Ishikawa (cell line): Measurements from ENCODE around the gene STARD10.

Experiments
- CEBPB ChIP-seq: IDR thresholded peaks from 2 replicates; pipeline ENCODE4 v1.6.1; 2012
- CREB1 ChIP-seq: IDR thresholded peaks from 2 replicates; pipeline ENCODE4 v1.6.1; 2012; ENCODE audit warnings: low read depth
- EGR1 ChIP-seq: IDR thresholded peaks from 2 replicates; pipeline ENCODE4 v1.6.1; 2012
- EP300 ChIP-seq: IDR thresholded peaks from 2 replicates; pipeline ENCODE4 v1.6.1; 2012; ENCODE audit warnings: borderline replicate concordance
- FOXM1 ChIP-seq: IDR thresholded peaks from 2 replicates; pipeline ENCODE4 v1.6.1; 2012; ENCODE audit warnings: low read depth, borderline replicate concordance
- MAX ChIP-seq: IDR thresholded peaks from 2 replicates; pipeline ENCODE4 v1.6.1; 2012
- NFIC ChIP-seq: IDR thresholded peaks from 2 replicates; pipeline ENCODE4 v1.6.1; 2012
- RAD21 ChIP-seq: IDR thresholded peaks from 2 replicates; pipeline ENCODE4 v1.6.1; 2012; ENCODE audit warnings: low read depth
- REST ChIP-seq: IDR thresholded peaks from 2 replicates; pipeline ENCODE4 v1.6.1; 2012; ENCODE audit warnings: low read depth, mild to moderate bottlenecking
- TAF1 ChIP-seq: IDR thresholded peaks from 2 replicates; pipeline ENCODE4 v1.6.1; 2012; ENCODE audit warnings: low read depth, mild to moderate bottlenecking
- TCF12 ChIP-seq: IDR thresholded peaks from 2 replicates; pipeline ENCODE4 v1.6.1; 2012; ENCODE audit warnings: low read depth
- TEAD4 ChIP-seq: IDR thresholded peaks from 2 replicates; pipeline ENCODE4 v1.6.1; 2012
- USF1 ChIP-seq: IDR thresholded peaks from 2 replicates; pipeline ENCODE4 v1.6.1; 2012
- YY1 ChIP-seq: IDR thresholded peaks from 2 replicates; pipeline ENCODE4 v1.6.1; 2012; ENCODE audit warnings: low read depth
- ZBTB7A ChIP-seq: IDR thresholded peaks from 2 replicates; pipeline ENCODE4 v1.6.1; 2012; ENCODE audit warnings: low read depth

Gene STARD10

GRCh38 chr11:72719144-72719543 lies 74.7 kb downstream of the STARD10 start:
- TF ChIP-seq EGR1 (no peak), RAD21 (no peak), REST (no peak), CEBPB (no peak), NFIC (no peak), MAX (no peak)

- TF ChIP-seq USF1 (no peak), TAF1 (no peak), EGR1 (no peak), TEAD4 (no peak), RAD21 (no peak), REST (no peak), CREB1 (no peak), CEBPB (no peak)
Measured at GRCh38 chr11:72718101-72718501, 75.7 kb downstream of the STARD10 start.

GRCh38 chr11:72716788-72717435 lies 76.9 kb downstream of the STARD10 start:
- no peak for TF ChIP-seq MAX
- TF ChIP-seq YY1 = no peak
- no peak for TF ChIP-seq CREB1
- TF ChIP-seq NFIC = no peak
- no peak for TF ChIP-seq FOXM1
- TF ChIP-seq USF1 = no peak
- TF ChIP-seq TAF1 = no peak
- no peak for TF ChIP-seq REST
- no peak for TF ChIP-seq ZBTB7A

GRCh38 chr11:72716290-72716689 lies 77.6 kb downstream of the STARD10 start:
- TF ChIP-seq CREB1 = no peak
- no peak for TF ChIP-seq EP300
- TF ChIP-seq MAX = no peak
- TF ChIP-seq TAF1 = no peak
- no peak for TF ChIP-seq FOXM1
- TF ChIP-seq EGR1 = no peak
- TF ChIP-seq TCF12 = no peak

GRCh38 chr11:72712841-72713240 lies 81.0 kb downstream of the STARD10 start:
- TF ChIP-seq USF1 = no peak
- TF ChIP-seq EP300 = no peak
- no peak for TF ChIP-seq TCF12
- no peak for TF ChIP-seq ZBTB7A
- no peak for TF ChIP-seq TAF1
- no peak for TF ChIP-seq MAX
- TF ChIP-seq CREB1 = no peak
- TF ChIP-seq CEBPB = no peak
- TF ChIP-seq EGR1 = no peak
- no peak for TF ChIP-seq YY1
- TF ChIP-seq NFIC = no peak
- TF ChIP-seq RAD21 = no peak
- TF ChIP-seq TEAD4 = no peak
